IMR-90 (cell line): ENCODE results near the gene SLC28A3. TPM values are rescaled to one million over a fixed set of nuclear protein-coding genes. Genes with fewer than 3 reads are reported as not detected.

ENCODE experiments used
- ATAC-seq: fragments of 200-7000 bp; cut with Tn5 transposase; 2 replicates; pipeline ENCODE4 v1.9.1; 2020; ENCODE audit warnings: low read depth, mild to moderate bottlenecking, moderate library complexity
- BruUV-seq: library from RNA; stranded (reverse); fragments of 400-500 nt; replicated peaks from 2 replicates; lab custom pipeline; 2021; lab: Mats Ljungman, UMichigan
- CTCF ChIA-PET: fragments of 300-600 bp; formaldehyde crosslinking; extraction: SDS; loops from one replicate; lab custom pipeline; 2021; ENCODE audit warnings: antibody characterized with exemption; lab: Yijun Ruan, JAX
- POLR2A ChIA-PET: fragments of 300-600 bp; sonication (Branson Sonifier 250); formaldehyde crosslinking; loops from one replicate; lab custom pipeline; 2022; ENCODE audit warnings: antibody characterized with exemption; ENCODE audit not compliant: unreplicated experiment; lab: Charles Lee
- DNase-seq: peaks from one replicate; pipeline ENCODE4 v3.0.0; 2013
- H2AFZ ChIP-seq: replicated peaks from 2 replicates; pipeline ENCODE3; 2013; ENCODE audit warnings: low read length, mild to moderate bottlenecking; ENCODE audit not compliant: poor library complexity
- H2AK5ac ChIP-seq: 2 replicates; pipeline ENCODE4 v1.6.1; 2013; ENCODE audit warnings: low read depth, low read length, inconsistent platforms
- H2AK9ac ChIP-seq: replicated peaks from 2 replicates; pipeline ENCODE3; 2013; ENCODE audit warnings: mild to moderate bottlenecking, low read depth, low read length, moderate library complexity; ENCODE audit not compliant: poor library complexity
- H2BK120ac ChIP-seq: 2 replicates; pipeline ENCODE4 v1.6.1; 2013; ENCODE audit warnings: low read depth, low read length, inconsistent platforms
- H2BK15ac ChIP-seq: 3 replicates; pipeline ENCODE4 v1.6.1; 2013; ENCODE audit warnings: low read depth, low read length, inconsistent platforms
- H2BK20ac ChIP-seq: 2 replicates; pipeline ENCODE4 v1.6.1; 2013; ENCODE audit warnings: low read depth, mild to moderate bottlenecking, inconsistent platforms, low read length, moderate library complexity
- H2BK5ac ChIP-seq: 2 replicates; pipeline ENCODE4 v1.6.1; 2013; ENCODE audit warnings: mild to moderate bottlenecking, low read depth, low read length, inconsistent platforms; ENCODE audit not compliant: poor library complexity, severe bottlenecking
- H3K14ac ChIP-seq: replicated peaks from 2 replicates; pipeline ENCODE4 v1.6.1; 2013; ENCODE audit warnings: low read depth, low read length, inconsistent platforms
- H3K18ac ChIP-seq: 2 replicates; pipeline ENCODE4 v1.6.1; 2013; ENCODE audit warnings: low read depth, low read length, control low read depth
- H3K23ac ChIP-seq: 2 replicates; pipeline ENCODE4 v1.6.1; 2013; ENCODE audit warnings: low read depth, low read length, inconsistent platforms
- H3K27ac ChIP-seq: 2 replicates; pipeline ENCODE4 v1.5.1; 2013; ENCODE audit warnings: mild to moderate bottlenecking, control low read depth, low read length; ENCODE audit not compliant: insufficient read depth
- H3K27me3 ChIP-seq: 2 replicates; pipeline ENCODE4 v1.6.1; 2013; ENCODE audit warnings: low read length; ENCODE audit not compliant: control insufficient read depth, insufficient read depth
- H3K36me3 ChIP-seq: 2 replicates; pipeline ENCODE4 v1.6.1; 2013; ENCODE audit warnings: low read length, mixed read lengths; ENCODE audit not compliant: control insufficient read depth, insufficient read depth
- H3K4ac ChIP-seq: 2 replicates; pipeline ENCODE4 v1.6.1; 2013; ENCODE audit warnings: low read depth, low read length, inconsistent platforms
- H3K4me1 ChIP-seq: 2 replicates; pipeline ENCODE4 v1.6.1; 2013; ENCODE audit warnings: low read length, mixed read lengths; ENCODE audit not compliant: control insufficient read depth, insufficient read depth
- H3K4me2 ChIP-seq: 2 replicates; pipeline ENCODE4 v1.6.1; 2013; ENCODE audit warnings: low read depth, mild to moderate bottlenecking, control low read depth, low read length, moderate library complexity
- H3K4me3 ChIP-seq: 2 replicates; pipeline ENCODE4 v1.5.1; 2013; ENCODE audit warnings: low read depth, mild to moderate bottlenecking, control low read depth, low read length, moderate library complexity; ENCODE audit not compliant: insufficient read depth
- H3K56ac ChIP-seq: 2 replicates; pipeline ENCODE4 v1.6.1; 2013; ENCODE audit warnings: low read length, inconsistent platforms; ENCODE audit not compliant: insufficient read depth; ENCODE audit errors: extremely low read depth
- H3K79me1 ChIP-seq, 2 experiments: 2 replicates each; pipeline ENCODE4 v1.6.1; 2013; ENCODE audit warnings: low read length in 2 of 2, inconsistent platforms in 1 of 2, low read depth in 1 of 2
- H3K9ac ChIP-seq: 2 replicates; pipeline ENCODE4 v1.6.1; 2013; ENCODE audit warnings: low read depth, low read length, control low read depth
- H3K9me1 ChIP-seq: 2 replicates; pipeline ENCODE4 v1.6.1; 2013; ENCODE audit warnings: low read length, inconsistent platforms; ENCODE audit not compliant: insufficient read depth
- H3K9me3 ChIP-seq: 2 replicates; pipeline ENCODE4 v1.6.1; 2013; ENCODE audit warnings: low read length; ENCODE audit not compliant: control insufficient read depth, insufficient read depth
- H4K20me1 ChIP-seq: 2 replicates; pipeline ENCODE4 v1.6.1; 2013; ENCODE audit warnings: low read length, inconsistent platforms; ENCODE audit not compliant: insufficient read depth
- H4K5ac ChIP-seq: 2 replicates; pipeline ENCODE4 v1.6.1; 2013; ENCODE audit warnings: mild to moderate bottlenecking, low read depth, low read length, control low read depth
- H4K8ac ChIP-seq, 2 experiments: 2 replicates each; pipeline ENCODE4 v1.6.1; 2013; ENCODE audit warnings: low read depth in 2 of 2, low read length in 2 of 2, control low read depth in 1 of 2, inconsistent platforms in 1 of 2
- H4K91ac ChIP-seq: 2 replicates; pipeline ENCODE4 v1.6.1; 2013; ENCODE audit warnings: low read depth, low read length, inconsistent platforms; ENCODE audit not compliant: insufficient read depth
- CHD1 ChIP-seq: IDR thresholded peaks from 2 replicates; pipeline ENCODE4 v1.6.1; 2012; ENCODE audit warnings: low read depth, low read length, improper control_type of control experiment
- WGBS, 2 experiments: methylation state at CpG; one replicate each; pipeline versions ENCODE4 v1.1.5 to v1.1.7; 2013; ENCODE audit warnings: missing lambda C conversion rate in 2 of 2; ENCODE audit not compliant: insufficient read length in 1 of 2; ENCODE audit errors: extremely low coverage in 2 of 2; 5-methylcytosine and 5-hydroxymethylcytosine counted together
- dilution Hi-C: fragments of 300-500 bp; cut with HindIII; formaldehyde crosslinking; loops from one replicate; pipeline ENCODE4 v1.14.3; 2018; ENCODE audit warnings: low sequenced_read_pairs; ENCODE audit not compliant: unreplicated experiment
- in situ Hi-C: fragments of 300-500 bp; cut with MboI; formaldehyde crosslinking; loops from 3 replicates; pipeline ENCODE4 v1.14.3; 2019; ENCODE audit warnings: low sequenced_read_pairs, inconsistent platforms, mixed read lengths
- intact Hi-C: fragments of 100-400 bp; cut with micrococcal nuclease; formaldehyde crosslinking; loops from 2 replicates; pipeline ENCODE4 v1.10.0; 2022
- polyA plus RNA-seq, 3 experiments: library from polyadenylated mRNA; depleted of rRNA; stranded (reverse); fragments of >200 nt; gene quantifications; 2 replicates each; pipeline ENCODE4 v1.2.3, GENCODE V29; 2012; ENCODE audit warnings: low replicate concordance in 1 of 3
- total RNA-seq: library from RNA; depleted of rRNA; stranded (reverse); fragments of >200 nt; gene quantifications from 2 replicates; pipeline ENCODE4 v1.2.3, GENCODE V29; 2012
- TF ChIP-seq, protein P1 (sequence below): fragments of 150-350 bp; IDR thresholded peaks from 2 replicates; pipeline ENCODE4 v1.6.1; 2016; ENCODE audit warnings: low read depth, mild to moderate bottlenecking, low read length, moderate library complexity, borderline replicate concordance

SLC28A3 gene
- total and polyA plus RNA-seq, 2 of the 4 experiments (the other 2 are of a cell fraction), result 1.1 to 2.2 TPM

- ATAC-seq, result no peak
- Histone ChIP-seq H3K14ac (peak overlapping the region; percentile 65), H4K20me1 (no peaks in the 10 kb centered on the region), H2BK120ac (peak overlapping the region; percentile 87), H3K23ac (peak overlapping the region; percentile 67; the same call in 1 of the 2 replicates), H4K5ac (peak overlapping the region; percentile 68), H4K91ac (peak overlapping the region; percentile 86), H3K27ac (no peak overlapping the region), H3K9me1 (peaks cover 5% of the 10 kb centered on the region), H3K9ac (no peak overlapping the region), H3K4me2 (no peak overlapping the region), H2BK15ac (peak overlapping the region; percentile 95; the same call in 2 of the 3 replicates), H3K36me3 (no peaks in the 10 kb centered on the region), H3K18ac (peak overlapping the region; percentile 85; the same call in 1 of the 2 replicates), H2AFZ (peak overlapping the region; percentile 56), H3K4me1 (0 out of 2 replicates have a peak, but pooled peaks cover 3% of the 10 kb centered on the region), H3K79me1 (no peaks in the 10 kb centered on the region), H3K27me3 (no peaks in the 10 kb centered on the region), H3K56ac (no peak overlapping the region), H2AK9ac (peak overlapping the region; percentile 45), H2BK5ac (peak overlapping the region; percentile 31), H3K4me3 (no peak overlapping the region), H2AK5ac (peak overlapping the region; percentile 70), H2BK20ac (peak overlapping the region; percentile 87; the same call in 1 of the 2 replicates), H3K4ac (peak overlapping the region; percentile 89), H4K8ac (peak overlapping the region; percentile 45 to 78; a peak in 3 of 4 replicates), H3K9me3 (peaks cover 3% of the 10 kb centered on the region; the same call in 1 of the 2 replicates)
- WGBS, 2 experiments, result no CpG with 5 or more reads among the region's 2 CpGs
- no TSS peak for BruUV-seq
- CTCF ChIA-PET, result interaction anchor here (1.0 kb wide), 1 partner anchor 9 kb away, joined by 3 read pairs; no protein-coding TSS in a partner anchor
- DNase-seq, result no peak
- in situ Hi-C loops, result no loop called here
- POLR2A ChIA-PET, result interaction anchor here (0.6 kb wide), 1 partner anchor 1797 kb away, joined by 8 read pairs; no protein-coding TSS in a partner anchor
- intact Hi-C loops, result no loop called here
- dilution Hi-C loops, result no loop called here
- TF ChIP-seq CHD1, result no peak
- TF ChIP-seq, protein P1, sequence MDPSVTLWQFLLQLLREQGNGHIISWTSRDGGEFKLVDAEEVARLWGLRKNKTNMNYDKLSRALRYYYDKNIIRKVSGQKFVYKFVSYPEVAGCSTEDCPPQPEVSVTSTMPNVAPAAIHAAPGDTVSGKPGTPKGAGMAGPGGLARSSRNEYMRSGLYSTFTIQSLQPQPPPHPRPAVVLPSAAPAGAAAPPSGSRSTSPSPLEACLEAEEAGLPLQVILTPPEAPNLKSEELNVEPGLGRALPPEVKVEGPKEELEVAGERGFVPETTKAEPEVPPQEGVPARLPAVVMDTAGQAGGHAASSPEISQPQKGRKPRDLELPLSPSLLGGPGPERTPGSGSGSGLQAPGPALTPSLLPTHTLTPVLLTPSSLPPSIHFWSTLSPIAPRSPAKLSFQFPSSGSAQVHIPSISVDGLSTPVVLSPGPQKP, result no peak
These were observed 16.7 kb downstream of the SLC28A3 start for GRCh38 chr9:84323858-84324257.
